Measurements from ENCODE around the gene VSTM2L. TPM values are rescaled to one million over a fixed set of nuclear protein-coding genes. Genes with fewer than 3 reads are reported as not detected.
A peak's percentile ranks its signal among the peaks of the same experiment; 100 is the strongest.

The VSTM2L gene
- total and polyA plus RNA-seq, 2 experiments from 2014 or later: 4.1 to 9.2 TPM

GRCh38 chr20:37914367-37914671 lies 11.4 kb downstream of the VSTM2L start:
- Histone ChIP-seq H3K36me3 (ENCODE audit: low read depth) (no peaks in the 10 kb centered on the region), H3K9ac (no peak overlapping the region), H3K4me2 (ENCODE audit: unreplicated experiment) (no peak overlapping the region), H3K79me2 (ENCODE audit: insufficient read depth) (no peaks in the 10 kb centered on the region), H3K27ac (no peak overlapping the region), H3K9me3 (ENCODE audit: low read depth) (no peaks in the 10 kb centered on the region), H4K20me1 (ENCODE audit: insufficient read depth) (no peaks in the 10 kb centered on the region), H3K4me3 (no peak overlapping the region), H3K9me2 (ENCODE audit: insufficient read depth) (no peaks in the 10 kb centered on the region), H3F3A (ENCODE audit: insufficient read depth) (no peaks in the 10 kb centered on the region), H2AFZ (no peak overlapping the region), H3K27me3 (replicated peaks; ENCODE audit: insufficient read depth) (peaks cover 28% of the 10 kb centered on the region), H3K4me1 (ENCODE audit: insufficient read depth) (peaks cover 6% of the 10 kb centered on the region; the same call in 1 of the 2 replicates)
- in situ Hi-C loops (cut with MboI): no loop called here
- TF ChIP-seq EZH2 (IDR thresholded peaks at IDR 0.05; ENCODE audit: insufficient read depth, poor library complexity, severe bottlenecking) (no peak), EZH2phosphoT487 (IDR thresholded peaks at IDR 0.05; ENCODE audit: insufficient read depth, low read depth) (no peak)
- 53 to 63% methylated on average over 4 to 5 of the region's 5 CpGs for WGBS, 2 experiments (ENCODE audit: low coverage in 1 of 2, low lambda C conversion rate in 2 of 2, missing lambda C conversion rate in 2 of 2)
- no peak for DNase-seq

DNA sequence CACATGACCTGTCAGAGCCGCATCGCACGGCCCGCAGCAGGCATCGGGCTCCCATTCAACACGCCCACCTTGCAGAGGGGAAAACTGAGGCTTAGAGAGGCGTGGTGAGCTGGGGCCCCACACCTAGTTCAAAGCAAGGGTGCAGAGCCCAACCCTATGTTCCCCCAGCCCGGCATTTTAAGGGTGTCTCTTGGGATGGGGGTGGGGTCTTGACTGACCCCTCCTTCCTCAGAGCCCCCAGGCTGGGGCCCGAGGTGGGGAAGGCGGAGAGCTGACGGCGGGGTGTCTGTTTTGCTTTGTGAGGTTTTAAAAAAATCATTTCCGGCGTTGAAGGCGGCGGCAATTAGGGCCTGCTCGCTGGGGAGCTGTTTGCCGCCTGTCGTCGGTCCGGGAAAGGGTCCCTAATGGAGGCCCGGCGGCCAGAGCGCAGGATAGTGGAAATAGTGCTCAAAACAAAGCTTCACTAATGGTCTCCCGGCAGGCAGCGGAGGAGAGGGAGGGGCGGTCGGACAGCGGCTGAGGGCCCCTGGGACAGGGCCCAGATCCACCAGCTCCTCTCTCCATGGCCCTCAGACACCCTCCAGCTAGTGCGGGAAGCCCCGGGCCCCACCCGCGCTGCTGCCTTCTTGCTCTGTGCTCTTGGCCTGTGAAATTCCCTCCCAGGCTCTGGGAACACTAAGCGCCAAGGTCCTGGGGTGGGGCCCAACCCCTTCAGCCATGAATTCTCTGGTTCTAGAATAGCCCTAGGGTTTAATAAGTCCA lies 11.9 kb downstream of the VSTM2L start:
- peak overlapping the region; percentile 56 for H2AFZ ChIP-seq
- no peaks in the 10 kb centered on the region for H4K20me1 ChIP-seq (ENCODE audit: insufficient read depth)
- no peaks in the 10 kb centered on the region for H3K79me2 ChIP-seq (ENCODE audit: insufficient read depth)
- no peaks in the 10 kb centered on the region for H3K9me3 ChIP-seq (ENCODE audit: low read depth)
- no peaks in the 10 kb centered on the region for H3F3A ChIP-seq (ENCODE audit: insufficient read depth)
- 15% methylated on average over 33 to 34 of the region's 34 CpGs for WGBS, 2 experiments (ENCODE audit: low coverage in 1 of 2, low lambda C conversion rate in 2 of 2, missing lambda C conversion rate in 2 of 2)
- peaks cover 6% of the 10 kb centered on the region; the same call in 1 of the 2 replicates for H3K4me1 ChIP-seq (ENCODE audit: insufficient read depth)
- H3K27me3 ChIP-seq (replicated peaks; ENCODE audit: insufficient read depth): peaks cover 28% of the 10 kb centered on the region
- no peak overlapping the region for H3K4me3 ChIP-seq
- no peak overlapping the region for H3K27ac ChIP-seq
- in situ Hi-C loops (cut with MboI): no loop called here
- DNase-seq: no peak
- peak overlapping the region; percentile 4 for H3K4me2 ChIP-seq (ENCODE audit: unreplicated experiment)
- TF ChIP-seq EZH2phosphoT487 (IDR thresholded peaks at IDR 0.05; ENCODE audit: insufficient read depth, low read depth) (no peak), EZH2 (IDR thresholded peaks at IDR 0.05; ENCODE audit: insufficient read depth, poor library complexity, severe bottlenecking) (no peak)
- H3K36me3 ChIP-seq (ENCODE audit: low read depth): no peaks in the 10 kb centered on the region
- no peak overlapping the region for H3K9ac ChIP-seq
- no peaks in the 10 kb centered on the region for H3K9me2 ChIP-seq (ENCODE audit: insufficient read depth)

DNA sequence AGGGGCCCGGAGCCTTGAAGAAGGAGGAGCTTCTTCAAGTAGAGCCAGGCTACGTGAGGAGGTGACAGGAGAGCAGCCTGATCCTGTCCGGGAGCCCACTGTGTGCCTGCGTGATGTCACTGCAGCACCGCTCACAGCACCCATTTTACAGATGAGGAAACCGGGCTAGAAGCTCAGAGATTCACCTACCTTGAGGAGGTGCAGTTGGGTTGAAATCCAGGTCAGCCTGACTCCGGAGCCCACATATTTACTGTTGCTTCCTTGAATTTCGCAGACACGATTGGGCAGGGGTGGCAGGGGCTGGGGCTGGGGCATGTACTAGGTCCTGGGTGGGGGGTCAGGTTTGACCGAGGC lies 12.5 kb downstream of the VSTM2L start:
- Histone ChIP-seq H3K36me3 (ENCODE audit: low read depth) (no peaks in the 10 kb centered on the region), H3F3A (ENCODE audit: insufficient read depth) (no peaks in the 10 kb centered on the region)
- WGBS, 2 experiments (ENCODE audit: low coverage in 1 of 2, low lambda C conversion rate in 2 of 2, missing lambda C conversion rate in 2 of 2): 63 to 69% methylated on average over 9 to 10 of the region's 10 CpGs

GRCh38 chr20:37915800-37916570 lies 13.1 kb downstream of the VSTM2L start:
- H2AFZ ChIP-seq: no peak overlapping the region
- in situ Hi-C loops (cut with MboI): no loop called here
- peaks cover 6% of the 10 kb centered on the region; the same call in 1 of the 2 replicates for H3K4me1 ChIP-seq (ENCODE audit: insufficient read depth)
- H3K9me3 ChIP-seq (ENCODE audit: low read depth): no peaks in the 10 kb centered on the region
- H3K4me3 ChIP-seq: no peak overlapping the region
- no peak overlapping the region for H3K27ac ChIP-seq
- H3K9me2 ChIP-seq (ENCODE audit: insufficient read depth): no peaks in the 10 kb centered on the region
- H3K4me2 ChIP-seq (ENCODE audit: unreplicated experiment): no peak overlapping the region
- 36 to 41% methylated on average over 19 to 21 of the region's 21 CpGs for WGBS, 2 experiments (ENCODE audit: low coverage in 1 of 2, low lambda C conversion rate in 2 of 2, missing lambda C conversion rate in 2 of 2)
- peaks cover 37% of the 10 kb centered on the region for H3K27me3 ChIP-seq (replicated peaks; ENCODE audit: insufficient read depth)
- no peaks in the 10 kb centered on the region for H4K20me1 ChIP-seq (ENCODE audit: insufficient read depth)
- no peaks in the 10 kb centered on the region for H3F3A ChIP-seq (ENCODE audit: insufficient read depth)
- H3K79me2 ChIP-seq (ENCODE audit: insufficient read depth): no peaks in the 10 kb centered on the region
- no peak for DNase-seq
- no peak for TF ChIP-seq EZH2phosphoT487 (IDR thresholded peaks at IDR 0.05; ENCODE audit: insufficient read depth, low read depth)
- no peak for TF ChIP-seq EZH2 (IDR thresholded peaks at IDR 0.05; ENCODE audit: insufficient read depth, poor library complexity, severe bottlenecking)
- no peak overlapping the region for H3K9ac ChIP-seq
- no peaks in the 10 kb centered on the region for H3K36me3 ChIP-seq (ENCODE audit: low read depth)

More for the DNA sequence above, 12.5 kb downstream of the VSTM2L start:
- H3K4me1 ChIP-seq (ENCODE audit: insufficient read depth): peaks cover 6% of the 10 kb centered on the region; the same call in 1 of the 2 replicates
- no peak overlapping the region for H3K9ac ChIP-seq
- no peaks in the 10 kb centered on the region for H4K20me1 ChIP-seq (ENCODE audit: insufficient read depth)
- H3K4me2 ChIP-seq (ENCODE audit: unreplicated experiment): no peak overlapping the region
- no peak overlapping the region for H3K27ac ChIP-seq
- H3K9me3 ChIP-seq (ENCODE audit: low read depth): no peaks in the 10 kb centered on the region
- no peak overlapping the region for H3K4me3 ChIP-seq
- no peak overlapping the region for H2AFZ ChIP-seq
- in situ Hi-C loops (cut with MboI): no loop called here
- no peak for DNase-seq
- peaks cover 31% of the 10 kb centered on the region for H3K27me3 ChIP-seq (replicated peaks; ENCODE audit: insufficient read depth)
- no peaks in the 10 kb centered on the region for H3K9me2 ChIP-seq (ENCODE audit: insufficient read depth)
- H3K79me2 ChIP-seq (ENCODE audit: insufficient read depth): no peaks in the 10 kb centered on the region
- TF ChIP-seq EZH2 (IDR thresholded peaks at IDR 0.05; ENCODE audit: insufficient read depth, poor library complexity, severe bottlenecking): no peak
- no peak for TF ChIP-seq EZH2phosphoT487 (IDR thresholded peaks at IDR 0.05; ENCODE audit: insufficient read depth, low read depth)

Data from GM23248 (cell line).